HG03045 (cell line): ENCODE results near the gene LRRC23.
"Not testable (repeated sequence)": the region's sequence is repeated elsewhere in the genome, so short reads cannot be mapped to it uniquely, and the experiment has no call there.

Experiments
- ATAC-seq: cut with Tn5 transposase; IDR thresholded peaks from one replicate; pipeline ENCODE4 v1.9.1; 2021; ENCODE audit warnings: mild to moderate bottlenecking, moderate library complexity; ENCODE audit not compliant: unreplicated experiment

Gene LRRC23

GRCh38 chr12:6872073-6873048 is 32.3 kb upstream of the LRRC23 start:
- ATAC-seq = no peak

DNA sequence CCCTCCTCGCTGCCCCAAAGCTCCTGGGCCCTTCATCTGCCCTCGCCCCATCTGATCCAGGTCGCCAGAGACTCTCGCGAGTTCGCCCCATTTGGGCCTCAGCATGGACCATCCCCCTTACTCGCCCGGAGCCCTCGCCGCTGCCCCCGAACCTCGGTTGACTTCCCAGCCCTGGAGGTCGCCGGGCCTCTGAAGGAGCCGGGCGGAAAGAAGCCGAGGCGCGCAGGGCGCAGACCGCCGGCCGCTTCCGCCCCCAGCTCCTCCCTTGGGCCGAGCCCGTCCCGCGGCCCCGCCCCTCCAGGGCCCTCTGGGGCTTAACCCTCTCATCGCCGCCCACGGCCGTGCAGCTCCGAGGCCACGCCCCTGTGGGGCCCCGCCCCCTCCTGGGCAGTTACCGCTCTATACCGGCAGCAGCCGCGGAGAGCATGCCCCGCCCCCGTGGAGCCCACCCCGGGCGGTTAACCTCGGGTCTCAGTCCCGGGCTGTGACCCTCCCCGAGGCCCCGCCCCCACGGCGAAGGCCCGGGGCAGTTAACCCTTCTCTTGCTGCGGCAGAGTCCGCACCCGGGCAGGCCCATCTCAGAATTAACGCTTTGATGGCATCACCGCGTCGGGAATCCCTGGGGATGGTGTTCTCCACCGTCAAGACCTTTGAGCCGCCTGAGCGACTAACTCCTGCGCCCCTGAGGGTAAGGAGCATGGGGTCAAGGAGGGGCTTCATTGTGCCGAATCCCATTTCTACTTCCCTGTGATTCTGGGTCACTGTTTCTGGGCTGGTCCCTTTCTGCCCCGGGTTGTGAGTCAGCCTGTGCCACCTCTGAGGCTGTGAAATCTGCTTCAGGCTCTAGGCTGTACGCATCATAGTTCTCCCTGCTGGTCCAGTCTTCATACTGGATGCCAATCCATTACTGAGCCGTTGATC is 31.3 kb upstream of the LRRC23 start, which contains the start of gene SPSB2:
SPSB2 (minus strand) TSS at position 210 of the 921 bp plus-strand sequence. CDS start 402 bp downstream, outside the sequence.
- ATAC-seq = peak; percentile 71

DNA sequence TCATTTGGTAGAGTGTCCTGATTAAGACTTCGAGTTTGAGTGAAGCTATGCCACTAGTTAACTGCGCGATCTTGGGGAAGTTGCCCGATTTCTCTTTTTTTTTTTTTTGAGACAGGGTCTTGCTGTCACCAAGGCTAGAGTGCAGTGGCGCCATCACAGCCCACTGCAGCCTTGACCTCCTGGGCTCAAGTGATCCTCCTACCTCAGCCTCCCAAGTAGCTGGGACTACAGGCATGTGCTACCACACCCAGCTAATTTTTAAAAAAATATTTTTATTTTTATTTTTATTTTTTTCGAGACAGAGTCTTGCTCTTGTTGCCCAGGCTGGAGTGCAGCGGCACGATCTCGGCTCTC is 30.6 kb upstream of the LRRC23 start:
- ATAC-seq = not testable (repeated sequence)

DNA sequence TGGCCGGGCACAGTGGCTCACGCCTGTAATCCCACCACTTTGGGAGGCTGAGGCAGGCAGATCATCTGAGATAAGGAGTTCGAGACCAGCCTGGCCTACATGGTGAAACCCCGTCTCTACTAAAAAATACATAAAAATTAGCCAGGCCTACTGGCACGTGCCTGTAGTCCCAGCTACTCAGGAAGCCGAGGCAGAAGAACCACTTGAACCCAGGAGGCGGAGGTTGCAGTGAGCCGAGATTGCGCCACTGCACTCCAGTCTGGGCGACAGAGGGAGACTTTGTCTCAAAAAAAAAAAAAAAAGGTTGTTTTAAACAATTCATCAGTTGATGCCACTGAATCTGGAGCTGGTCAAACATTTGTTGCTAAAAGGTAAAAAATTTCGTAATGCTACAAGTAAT is 24.8 kb upstream of the LRRC23 start:
- not testable (repeated sequence) for ATAC-seq

DNA sequence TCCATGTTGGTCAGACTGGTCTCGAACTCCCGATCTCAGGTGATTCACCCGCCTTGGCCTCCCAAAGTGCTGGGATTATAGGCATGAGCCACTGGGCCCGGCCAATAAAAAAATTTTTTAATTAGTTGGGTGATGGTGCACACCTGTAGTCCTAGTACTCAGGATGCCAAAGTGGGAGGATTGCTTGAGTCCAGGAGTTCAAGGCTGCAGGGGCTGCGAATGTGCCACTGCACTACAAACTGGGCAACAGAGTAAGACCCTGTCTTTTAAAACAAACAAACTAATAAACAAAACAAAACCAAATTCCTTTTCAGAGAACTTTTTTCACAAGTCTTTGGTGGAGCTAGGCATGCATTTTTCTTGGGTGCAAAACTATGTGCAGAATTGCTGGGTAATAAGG is 21.4 kb upstream of the LRRC23 start:
- no peak for ATAC-seq

DNA sequence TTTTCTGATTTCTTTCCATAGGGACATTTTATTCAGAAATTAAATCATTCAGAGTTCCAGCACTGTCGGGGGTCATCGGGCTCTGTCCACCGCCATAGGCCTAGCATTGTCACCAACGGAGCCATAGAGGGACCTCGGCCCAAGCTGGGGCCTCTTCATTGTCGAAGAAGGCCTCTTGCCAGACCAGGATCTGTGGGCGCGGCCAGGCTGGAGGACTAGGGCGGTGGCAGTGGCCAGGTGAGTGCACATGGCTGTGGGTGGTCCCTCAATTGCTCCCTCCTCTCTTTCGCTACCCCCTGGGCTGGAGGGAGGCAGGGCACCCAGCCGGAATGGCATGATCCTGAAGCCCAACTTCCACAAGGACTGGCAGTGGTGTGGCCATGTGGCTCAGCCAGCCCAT is 20.9 kb upstream of the LRRC23 start:
- no peak for ATAC-seq

GRCh38 chr12:6884539-6884938 is 20.1 kb upstream of the LRRC23 start:
- no peak for ATAC-seq

DNA sequence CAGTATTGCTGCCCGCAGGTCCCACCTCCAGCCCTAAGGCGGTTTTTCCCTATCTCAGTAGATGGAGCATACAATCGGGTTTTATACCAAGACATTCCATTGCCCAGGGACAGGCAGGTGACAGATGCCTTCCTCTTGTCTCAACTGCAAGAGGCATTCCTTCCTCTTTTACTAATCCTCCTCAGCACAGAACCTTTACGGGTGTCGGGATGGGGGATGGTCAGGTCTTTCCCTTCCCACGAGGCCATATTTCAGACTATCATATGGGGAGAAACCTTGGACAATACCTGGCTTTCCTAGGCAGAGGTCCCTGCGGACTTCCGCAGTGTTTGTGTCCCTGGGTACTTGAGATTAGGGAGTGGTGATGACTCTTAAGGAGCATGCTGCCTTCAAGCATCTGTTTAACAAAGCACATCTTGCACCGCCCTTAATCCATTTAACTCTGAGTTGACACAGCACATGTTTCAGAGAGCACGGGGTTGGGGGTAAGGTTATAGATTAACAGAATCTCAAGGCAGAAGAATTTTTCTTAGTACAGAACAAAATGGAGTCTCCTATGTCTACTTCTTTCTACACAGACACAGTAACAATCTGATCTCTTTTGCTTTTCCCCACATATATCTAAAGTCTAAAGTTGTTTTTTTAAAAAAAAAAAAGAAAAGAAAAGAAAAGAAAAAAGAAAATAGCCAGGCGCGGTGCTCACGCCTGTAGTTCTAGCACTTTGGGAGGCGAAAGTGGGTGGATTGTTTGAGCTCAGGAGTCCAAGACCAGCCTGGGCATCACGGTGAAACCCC is 18.2 kb upstream of the LRRC23 start:
- not testable (repeated sequence) for ATAC-seq

GRCh38 chr12:6887460-6887859 is 17.2 kb upstream of the LRRC23 start:
- ATAC-seq = no peak

DNA sequence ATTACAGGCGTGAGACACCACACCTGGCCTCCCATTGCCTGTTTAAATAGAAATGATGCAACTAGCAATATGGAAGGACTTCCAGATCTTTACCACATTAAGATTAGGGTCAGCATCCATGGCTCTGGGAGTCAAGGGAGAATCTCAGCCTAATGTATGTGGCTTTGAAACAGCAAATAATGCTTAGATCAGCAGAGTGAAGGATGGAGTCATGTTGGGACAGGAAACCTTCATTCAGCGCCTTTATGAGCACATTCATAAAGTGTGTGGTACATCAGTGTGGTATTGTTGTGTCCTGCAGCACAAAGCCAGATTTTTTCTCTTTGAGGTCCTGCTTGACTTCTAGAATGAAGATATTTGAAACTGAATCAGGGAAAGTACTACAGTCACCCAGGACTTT is 16.3 kb upstream of the LRRC23 start:
- ATAC-seq = no peak

DNA sequence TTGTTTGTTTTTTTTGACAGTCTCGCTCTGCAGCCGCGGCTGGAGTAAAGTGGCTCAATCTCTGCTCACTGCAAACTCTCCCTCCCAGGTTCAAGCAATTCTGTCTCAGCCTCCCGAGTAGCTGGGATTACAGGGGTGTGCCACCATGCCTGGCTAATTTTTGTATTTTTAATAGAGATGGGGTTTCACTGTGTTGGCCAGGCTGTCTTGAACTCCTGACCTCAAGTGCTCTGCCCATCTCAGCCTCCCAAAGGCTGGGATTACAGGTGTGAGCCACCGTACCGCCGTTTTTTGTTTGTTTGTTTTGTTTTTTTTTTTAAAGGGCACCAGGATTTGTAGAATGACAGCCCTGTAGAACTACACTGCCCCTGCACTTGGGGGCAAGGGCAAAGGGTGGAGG is 15.8 kb upstream of the LRRC23 start:
- ATAC-seq = not testable (repeated sequence)

GRCh38 chr12:6889775-6890573 is 14.6 kb upstream of the LRRC23 start:
- ATAC-seq = not testable (repeated sequence)

GRCh38 chr12:6890789-6891645 is 13.6 kb upstream of the LRRC23 start:
- peak; percentile 93 for ATAC-seq

- ATAC-seq = peak; percentile 12
Observed at GRCh38 chr12:6891646-6892001, 13.0 kb upstream of the LRRC23 start.

DNA sequence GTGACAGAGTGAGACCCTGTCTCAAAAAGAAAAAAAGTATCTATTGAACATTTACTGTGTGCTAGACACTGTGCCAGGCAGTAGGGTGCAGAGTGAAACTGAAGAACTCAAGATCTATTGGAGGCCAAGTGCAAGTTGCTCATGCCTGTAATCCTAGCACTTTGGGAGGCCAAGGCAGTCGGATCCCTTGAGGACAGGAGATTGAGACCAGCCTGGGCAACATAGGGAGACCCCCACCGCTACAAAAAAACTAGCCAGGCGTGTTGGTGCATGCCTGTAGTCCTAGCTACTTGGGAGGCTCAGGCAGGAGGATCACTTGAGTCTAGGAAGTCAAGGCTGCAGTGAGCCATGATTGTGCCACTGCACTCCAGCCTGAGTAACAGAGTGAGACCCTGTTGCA is 11.9 kb upstream of the LRRC23 start:
- ATAC-seq = not testable (repeated sequence)

DNA sequence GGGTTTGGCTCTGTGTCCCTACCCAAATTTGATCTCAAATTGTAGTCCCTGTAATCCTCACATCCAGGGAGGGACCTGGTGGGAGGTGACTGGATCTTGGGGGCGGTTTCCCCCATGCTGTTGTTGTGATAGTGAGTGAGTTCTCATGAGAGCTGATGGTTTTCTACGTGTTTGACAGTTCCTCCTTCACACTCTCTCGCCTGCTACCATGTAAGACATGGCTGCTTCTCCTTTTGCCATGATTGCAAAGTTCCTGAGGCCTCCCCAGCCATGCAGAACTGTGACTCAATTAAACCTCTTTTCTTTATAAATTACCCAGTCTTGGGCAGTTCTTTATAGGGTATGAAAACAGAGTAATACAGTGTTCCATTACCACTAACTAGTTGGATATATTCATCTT is 10.3 kb upstream of the LRRC23 start:
- ATAC-seq = no peak

GRCh38 chr12:6896846-6897435 is 7.7 kb upstream of the LRRC23 start:
- ATAC-seq = no peak

- no peak for ATAC-seq
Observed at GRCh38 chr12:6899427-6899826, 5.2 kb upstream of the LRRC23 start.
